Brain microvascular endothelial cell (primary cell): ENCODE measurements around the gene SERAC1.

ENCODE experiments used
- DNase-seq: peaks from one replicate; pipeline ENCODE4 v3.0.0-alpha.2; 2020
- H3K27ac ChIP-seq: fragments of 250-450 bp; sonication (Bioruptor Pico); 2 replicates; pipeline ENCODE4 v1.5.1; 2020; ENCODE audit warnings: mild to moderate bottlenecking, moderate library complexity
- H3K27me3 ChIP-seq: fragments of 250-450 bp; sonication (Bioruptor Pico); replicated peaks from 2 replicates; pipeline ENCODE4 v1.5.1; 2020; ENCODE audit warnings: mild to moderate bottlenecking
- H3K36me3 ChIP-seq: fragments of 250-450 bp; sonication (Bioruptor Pico); replicated peaks from 2 replicates; pipeline ENCODE4 v1.5.1; 2020; ENCODE audit warnings: mild to moderate bottlenecking
- H3K4me3 ChIP-seq: 2 replicates; pipeline ENCODE4 v1.5.1; 2011; ENCODE audit warnings: low read depth, mild to moderate bottlenecking, control low read depth, low read length, moderate library complexity
- CTCF ChIP-seq: IDR thresholded peaks from 2 replicates; pipeline ENCODE4 v1.5.1; 2011; ENCODE audit warnings: low read depth, mild to moderate bottlenecking, moderate library complexity, low read length, control low read depth, inconsistent platforms; ENCODE audit errors: missing control alignments
- in situ Hi-C: cut with HindIII; loops from 2 replicates; pipeline ENCODE4 v1.10.0; 2017; ENCODE audit warnings: low sequenced_read_pairs, low pct_ligation_motif_present

Gene SERAC1

GRCh38 chr6:158071121-158072082 is 96.7 kb downstream of the SERAC1 start:
- peaks cover 91% of the 10 kb centered on the region for H3K36me3 ChIP-seq
- no peak for DNase-seq
- no peak overlapping the region for H3K4me3 ChIP-seq
- peak overlapping the region; percentile 47 for H3K27ac ChIP-seq
- no peaks in the 10 kb centered on the region for H3K27me3 ChIP-seq
- no peak for TF ChIP-seq CTCF
- in situ Hi-C loops: no loop called here

GRCh38 chr6:158070513-158070912 is 97.5 kb downstream of the SERAC1 start:
- Histone ChIP-seq H3K36me3 (peaks cover 91% of the 10 kb centered on the region), H3K27ac (peak overlapping the region; percentile 95), H3K27me3 (no peaks in the 10 kb centered on the region), H3K4me3 (no peak overlapping the region)
- TF ChIP-seq CTCF: no peak
- in situ Hi-C loops: no loop called here
- no peak for DNase-seq

- Histone ChIP-seq H3K27me3 (no peaks in the 10 kb centered on the region), H3K27ac (peak overlapping the region; percentile 95), H3K4me3 (no peak overlapping the region), H3K36me3 (peaks cover 92% of the 10 kb centered on the region)
- in situ Hi-C loops: no loop called here
- peak; percentile 73 for DNase-seq
- no peak for TF ChIP-seq CTCF
Observed at GRCh38 chr6:158069800-158070195, 98.3 kb downstream of the SERAC1 start.

- TF ChIP-seq CTCF: no peak
- DNase-seq: peak; percentile 52
- in situ Hi-C loops: no loop called here
- Histone ChIP-seq H3K27ac (peak overlapping the region; percentile 95), H3K27me3 (no peaks in the 10 kb centered on the region), H3K4me3 (no peak overlapping the region), H3K36me3 (peaks cover 92% of the 10 kb centered on the region)
Observed at GRCh38 chr6:158068893-158069799, 98.9 kb downstream of the SERAC1 start.

- Histone ChIP-seq H3K27ac (peak overlapping the region; percentile 95), H3K36me3 (peaks cover 89% of the 10 kb centered on the region), H3K27me3 (no peaks in the 10 kb centered on the region), H3K4me3 (no peak overlapping the region)
- TF ChIP-seq CTCF: no peak
- no peak for DNase-seq
- in situ Hi-C loops: no loop called here
Observed at GRCh38 chr6:158068156-158068892, 99.7 kb downstream of the SERAC1 start.
